Left renal cortex interstitium (tissue), 4 donors: ENCODE measurements around the gene RAI1. TPM values are rescaled to one million over a fixed set of nuclear protein-coding genes. Genes with fewer than 3 reads are reported as not detected.

Experiments
- DNase-seq, 4 donors: peaks; one replicate each; pipeline ENCODE4 v3.0.0-alpha.2; 2013; ENCODE audit warnings: low read depth in 4 of 4, low spot score in 2 of 4, missing footprints in 1 of 4
- polyA plus RNA-seq, 4 donors: library from polyadenylated mRNA; unstranded; fragments of 120-200 nt; gene quantifications; one replicate each; pipeline ENCODE4 v1.2.1, GENCODE V29; 2013; ENCODE audit not compliant: insufficient read length in 4 of 4

The RAI1 gene
- polyA plus RNA-seq, 4 donors, result 17.2 to 46.9 (median 33.0) TPM

DNA sequence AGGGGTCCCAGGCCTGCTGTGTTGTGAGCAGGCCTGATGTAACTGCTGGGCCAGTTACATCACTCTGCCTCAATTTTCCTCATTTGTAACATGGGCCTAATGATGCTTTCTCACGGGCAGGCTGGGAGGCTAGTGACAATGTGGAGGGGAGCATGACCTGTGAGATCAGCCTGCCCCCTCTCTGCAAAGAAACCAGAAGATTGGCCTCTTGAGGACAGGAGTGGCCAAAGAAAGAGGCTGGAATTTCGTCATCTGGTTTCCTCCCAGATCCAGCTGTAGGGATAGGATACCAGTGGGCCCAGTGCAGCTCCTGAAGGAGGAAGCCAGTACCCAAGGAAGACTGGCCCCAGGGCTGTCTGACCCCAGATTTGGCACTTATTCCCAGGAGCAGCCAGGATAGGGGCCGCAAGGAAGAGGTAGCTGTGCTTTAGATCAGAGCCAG, 156.1 kb downstream of the RAI1 start:
- DNase-seq, result no peak

DNA sequence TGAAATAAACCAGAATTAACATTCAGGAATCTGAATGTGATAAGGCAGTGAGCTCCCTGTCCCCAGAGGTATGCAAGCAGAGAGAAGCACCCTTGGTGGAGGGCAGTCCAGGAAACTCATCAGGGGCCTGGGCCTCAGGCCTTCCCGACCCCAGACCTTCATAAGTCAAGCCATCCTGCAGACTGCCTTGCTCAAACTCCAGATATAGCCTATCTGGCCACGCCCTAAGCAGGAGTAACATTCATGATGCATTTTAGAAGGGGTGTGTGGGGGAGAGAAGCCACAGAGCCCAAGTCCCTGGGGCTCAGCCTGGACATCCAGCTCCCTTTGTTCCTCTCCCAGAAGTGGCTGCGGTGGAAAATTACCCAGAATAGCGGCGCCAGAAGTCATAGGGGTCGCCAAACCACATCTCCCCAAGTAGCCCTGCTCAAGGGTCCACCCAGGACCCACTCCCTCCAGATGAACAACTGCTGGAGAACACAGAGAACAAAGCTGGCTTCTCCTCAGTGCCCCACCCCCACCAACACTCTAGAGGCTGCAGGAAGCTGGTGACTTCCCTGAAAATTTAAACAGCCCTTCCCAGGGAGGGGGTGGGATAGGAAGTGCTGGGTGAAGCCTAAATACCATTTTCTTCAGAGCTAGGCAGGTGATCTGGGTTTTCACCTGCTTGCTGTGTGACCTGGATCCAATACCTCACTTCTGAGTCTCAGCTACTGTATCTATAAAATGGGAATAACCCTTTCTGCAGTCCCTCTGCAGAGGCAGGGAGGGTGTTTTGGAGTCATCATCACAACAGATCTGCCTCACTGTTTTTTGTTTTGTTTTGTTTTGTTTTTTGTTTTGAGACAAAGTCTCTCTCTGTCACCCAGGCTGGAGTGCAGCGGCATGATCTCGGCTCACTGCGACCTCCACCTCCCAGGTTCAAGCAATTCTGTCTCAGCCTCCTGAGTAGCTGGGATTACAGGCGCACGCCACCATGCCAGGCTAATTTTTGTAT, 157.0 kb downstream of the RAI1 start:
- DNase-seq, result no peak

DNA sequence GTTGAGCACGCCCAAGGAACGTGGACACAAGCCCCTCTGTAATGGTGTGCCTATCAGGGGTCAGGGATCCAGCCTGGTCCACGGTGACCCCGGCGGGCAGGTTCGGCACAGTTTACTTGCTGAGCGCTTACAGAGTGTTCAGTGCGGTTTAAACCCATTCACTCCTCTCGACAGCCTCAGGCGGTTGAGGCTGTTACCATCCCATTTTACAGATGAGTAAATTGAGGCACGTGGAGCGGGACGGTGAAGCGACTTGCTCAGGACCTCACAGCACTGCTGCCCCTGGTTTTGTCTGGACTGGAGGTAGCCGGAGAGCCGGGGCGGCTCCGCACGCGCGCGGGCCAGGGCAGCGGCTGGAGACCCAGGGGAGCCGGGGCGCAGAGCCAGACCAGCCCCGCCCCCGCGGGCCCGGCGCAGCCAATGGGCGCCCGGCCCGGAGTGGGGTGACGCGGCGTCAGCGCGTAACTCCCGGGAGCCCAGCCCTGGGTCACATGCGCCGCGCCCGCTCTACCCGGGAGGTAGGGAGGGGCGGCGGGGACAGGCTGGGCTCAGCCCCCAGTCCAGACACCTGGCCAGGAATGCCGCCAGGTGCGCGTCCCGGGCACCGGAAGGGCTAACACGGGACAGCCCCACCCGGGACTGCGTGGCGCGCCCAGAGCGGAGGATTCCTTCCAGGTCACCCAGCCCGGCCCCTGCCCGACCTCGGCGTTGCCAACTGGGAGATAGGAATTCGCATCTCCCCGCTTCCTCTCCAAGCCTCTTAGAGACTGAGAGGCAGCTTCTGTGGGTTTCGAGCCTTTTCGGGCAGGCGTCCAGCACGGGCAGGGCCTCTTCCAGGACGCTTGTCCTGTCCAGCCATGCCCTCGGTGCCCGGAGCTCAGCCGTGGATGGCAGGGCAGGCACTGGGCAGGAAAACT, 158.8 kb downstream of the RAI1 start:
- peak in 1 of 4 donors; percentile 66 for DNase-seq

DNA sequence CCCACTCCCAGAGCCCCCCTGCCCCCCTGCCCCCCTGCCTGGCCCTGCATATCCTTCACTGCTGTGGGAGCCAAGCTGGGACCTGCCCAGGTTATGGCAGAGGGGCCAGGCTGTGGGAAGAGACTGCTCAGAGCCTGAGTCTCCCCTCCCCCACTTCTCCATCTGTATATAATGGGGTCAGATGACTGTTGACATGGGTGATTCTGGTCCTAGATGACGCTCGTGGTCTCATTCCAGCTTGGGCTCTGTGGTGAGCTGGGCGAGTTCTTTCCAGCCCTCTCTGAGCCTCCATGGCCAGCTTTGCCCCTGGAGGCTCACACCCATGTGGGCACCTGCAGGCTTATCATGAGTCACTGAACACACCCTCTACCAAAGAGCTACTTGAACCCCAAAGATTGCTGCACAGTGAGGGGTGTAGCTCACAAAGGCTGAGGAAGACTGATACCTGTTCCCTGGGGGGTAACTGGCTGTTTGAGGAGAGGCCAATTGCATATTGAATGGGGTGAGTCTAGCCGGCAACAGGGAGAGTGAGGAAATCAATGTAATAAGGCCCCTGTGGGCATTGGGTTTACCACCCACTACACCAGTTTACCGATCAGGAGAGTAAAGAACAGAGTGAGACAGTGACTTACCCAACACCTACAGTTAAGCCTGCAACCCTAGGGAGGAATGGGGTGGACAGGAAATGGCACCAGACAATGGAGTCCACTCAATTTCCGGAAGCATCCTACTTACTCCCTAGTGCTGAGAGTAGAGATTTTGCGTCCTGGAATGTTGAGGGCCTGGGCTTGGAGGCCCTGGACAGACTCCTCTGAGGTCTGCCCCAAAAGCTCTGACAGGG, 159.7 kb downstream of the RAI1 start:
- DNase-seq, result no peak

DNA sequence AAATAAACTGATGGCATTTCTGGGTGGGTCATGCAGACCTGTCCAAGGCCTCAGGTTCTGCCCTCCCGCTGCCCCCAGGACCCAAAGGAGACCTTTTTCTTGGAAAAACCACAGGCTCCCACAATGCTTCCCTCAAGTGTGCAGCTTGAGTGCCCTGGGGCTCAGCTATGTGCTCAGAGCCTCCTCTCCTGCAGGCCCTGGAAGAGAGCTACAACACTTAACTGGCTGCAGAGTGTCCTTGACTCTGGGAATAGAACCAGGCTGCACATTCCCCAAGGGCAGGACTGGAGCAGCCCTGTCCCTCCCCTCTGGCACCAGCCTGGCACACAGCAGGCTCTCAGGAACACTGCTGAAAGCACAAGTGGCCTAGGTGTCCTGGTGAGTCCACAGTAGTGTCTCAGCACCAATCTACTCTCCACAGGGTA, 160.4 kb downstream of the RAI1 start:
- no peak for DNase-seq

DNA sequence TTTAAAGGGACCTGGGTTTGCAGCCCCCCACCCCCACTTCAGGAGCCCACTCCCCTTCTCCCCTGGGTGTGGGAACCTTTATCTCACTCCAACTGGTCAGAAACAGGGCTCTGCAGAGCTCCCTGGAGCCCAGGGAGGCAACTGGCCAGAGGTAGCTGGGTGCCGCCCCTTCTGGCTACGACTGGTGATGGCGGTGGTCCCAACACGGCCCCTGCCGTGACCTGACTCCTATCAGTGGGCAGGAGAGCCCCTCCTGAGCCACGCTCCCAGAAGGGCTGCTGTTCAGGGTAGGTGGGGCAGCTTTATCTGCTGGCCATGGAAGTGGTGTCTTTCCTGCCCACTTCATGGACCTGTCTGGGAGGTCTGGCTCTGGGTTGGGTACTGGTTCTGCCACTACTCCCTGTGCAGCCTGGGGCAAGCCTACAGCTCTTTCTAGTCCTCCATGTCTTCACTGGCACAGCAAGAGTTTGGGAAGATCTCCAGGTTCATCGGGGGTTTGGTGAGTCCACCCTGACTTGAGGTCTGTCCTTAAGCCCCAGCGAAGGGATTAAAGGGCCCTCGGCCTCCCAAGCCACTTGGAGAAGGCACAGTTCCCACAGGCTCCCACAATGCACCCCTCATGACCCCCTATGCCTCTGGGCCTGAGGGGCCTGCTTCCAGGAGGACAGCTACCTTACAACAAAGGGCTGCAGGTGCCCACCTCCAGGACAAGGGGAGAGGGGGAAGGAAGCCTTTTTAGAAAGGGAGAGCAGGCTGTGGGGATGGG, 161.0 kb downstream of the RAI1 start:
- DNase-seq, result no peak

DNA sequence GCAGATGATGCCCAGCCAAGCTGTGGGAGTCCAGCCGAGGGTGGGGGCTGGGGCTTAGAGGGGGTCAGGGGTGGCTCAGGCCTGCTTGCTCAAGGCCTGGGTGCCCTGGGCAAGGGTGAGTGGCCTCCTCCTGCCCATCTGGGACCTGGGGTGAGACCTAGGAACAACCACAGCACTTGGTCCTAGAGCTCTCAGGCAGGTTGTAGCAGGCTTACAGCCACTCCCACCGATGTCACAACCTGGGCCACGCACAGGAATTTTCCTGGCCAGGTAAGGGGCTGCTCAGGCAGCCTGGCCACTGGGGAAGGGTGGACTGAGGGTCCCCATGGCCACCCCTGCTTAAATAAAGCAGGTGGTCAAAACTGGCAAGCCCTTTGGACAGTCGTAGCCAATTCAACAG, 161.8 kb downstream of the RAI1 start:
- DNase-seq, result no peak

DNA sequence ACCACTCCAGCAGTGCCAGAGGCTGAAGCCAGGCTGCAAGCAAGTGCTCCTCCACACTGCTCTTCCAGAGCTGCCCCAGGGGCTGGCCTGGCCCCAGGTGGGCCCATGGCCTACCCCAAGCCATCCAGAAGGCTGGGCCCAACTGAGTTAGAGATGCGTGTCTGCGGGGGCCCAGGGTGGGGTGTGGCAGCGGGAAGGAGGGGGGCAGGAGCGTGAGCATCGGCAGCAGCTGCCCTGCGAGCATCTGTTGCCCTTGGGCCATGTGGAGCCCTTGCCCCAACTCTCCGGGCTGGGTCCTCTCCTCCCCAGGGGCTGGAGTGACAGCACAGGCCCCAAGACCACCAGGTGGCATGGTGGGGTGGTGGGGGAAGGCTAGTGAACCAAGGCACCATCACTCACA, 162.8 kb downstream of the RAI1 start:
- no peak for DNase-seq

DNA sequence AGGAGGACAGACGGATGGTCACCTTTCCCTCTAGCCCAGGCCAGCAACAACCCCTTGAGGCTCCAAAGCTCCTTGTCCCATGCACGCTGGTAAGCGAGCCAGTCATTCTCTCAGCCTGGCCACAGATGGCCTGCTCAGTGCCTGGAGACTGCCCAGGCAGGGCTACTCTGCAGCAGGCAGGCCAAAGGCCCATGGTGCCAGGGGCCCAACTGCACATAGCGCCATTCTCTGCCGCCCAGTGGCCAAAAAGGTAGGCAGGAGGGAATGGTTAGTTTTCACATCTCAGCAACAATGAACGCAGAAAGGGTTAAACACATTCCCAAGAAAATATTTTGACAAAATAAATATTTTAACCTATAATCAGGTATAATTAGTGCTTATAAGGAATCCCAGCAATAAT, 163.2 kb downstream of the RAI1 start:
- no peak for DNase-seq

DNA sequence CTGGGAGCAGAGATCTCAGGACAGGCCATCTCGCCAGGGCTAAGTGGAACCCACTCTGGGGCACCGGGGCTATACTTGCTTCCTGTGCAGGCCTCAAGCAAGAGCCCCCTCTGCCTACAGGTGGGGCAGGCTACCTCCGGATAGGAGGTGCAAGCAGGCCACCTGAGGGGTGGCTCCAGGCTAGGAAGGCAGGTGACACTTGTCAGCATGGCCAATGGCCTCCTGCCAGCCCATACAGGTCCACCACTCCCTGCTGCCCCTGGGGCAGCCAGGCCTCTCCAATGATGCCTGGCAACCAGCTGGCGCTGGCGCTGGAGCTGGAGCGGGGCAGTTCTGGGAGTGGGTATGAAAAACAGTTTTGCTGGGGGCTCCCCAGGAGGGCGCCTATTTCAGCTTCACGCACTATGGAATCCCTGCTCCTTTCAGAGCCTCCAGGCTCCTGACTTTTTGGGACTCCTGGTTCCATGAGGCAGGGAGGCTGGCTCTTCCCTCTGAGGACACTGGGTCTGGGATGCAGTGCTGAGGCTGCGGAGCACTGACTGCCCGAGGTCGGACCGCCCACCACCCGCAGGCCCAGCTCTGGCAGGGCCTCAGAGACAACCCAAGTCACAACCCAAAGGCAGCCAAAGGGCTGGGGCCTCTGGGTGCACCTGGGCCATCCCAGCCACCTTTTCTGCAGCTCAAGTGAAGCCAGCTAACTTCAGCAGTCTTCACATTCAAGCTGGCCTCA, 164.0 kb downstream of the RAI1 start:
- no peak for DNase-seq

DNA sequence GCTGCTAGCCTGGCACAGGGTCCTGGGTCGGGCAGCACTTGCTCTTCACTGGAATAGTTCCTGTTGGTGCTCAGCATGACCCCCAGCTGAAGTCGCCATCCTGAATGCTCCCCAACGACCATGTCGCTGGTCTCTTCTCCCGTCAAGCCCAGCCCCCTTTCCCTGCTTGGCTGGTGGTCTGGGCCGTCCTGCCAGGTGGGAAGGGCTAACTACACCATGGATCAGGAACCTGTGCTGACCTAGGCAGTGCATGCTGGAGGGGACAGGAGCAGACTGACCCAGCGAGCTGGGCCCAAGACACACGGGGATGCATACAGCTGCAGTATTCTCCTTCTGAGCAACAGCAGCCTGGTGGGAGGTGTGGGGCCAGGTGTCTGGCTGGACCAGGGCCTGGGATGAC, 164.7 kb downstream of the RAI1 start:
- DNase-seq, result no peak

DNA sequence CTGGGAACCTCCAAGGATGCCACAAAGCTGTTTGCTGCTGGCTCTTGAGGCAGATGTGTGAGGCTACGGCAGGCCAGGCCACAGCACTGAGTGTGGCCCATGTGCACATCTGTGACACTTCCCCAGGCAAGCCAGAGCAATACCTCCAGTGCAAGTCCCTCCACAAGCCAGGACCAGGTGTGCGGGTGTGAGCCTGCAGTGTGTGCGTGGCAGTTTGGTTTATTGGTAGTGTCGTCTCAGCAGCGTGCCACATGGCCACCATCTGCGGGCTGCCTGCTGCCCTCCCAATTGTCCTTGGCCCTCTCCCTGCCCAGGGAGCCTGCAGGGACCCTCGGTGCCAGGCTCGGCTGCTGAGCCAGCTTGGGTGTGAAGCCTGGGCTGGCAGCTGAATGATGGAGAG, 165.4 kb downstream of the RAI1 start:
- DNase-seq, result no peak

DNA sequence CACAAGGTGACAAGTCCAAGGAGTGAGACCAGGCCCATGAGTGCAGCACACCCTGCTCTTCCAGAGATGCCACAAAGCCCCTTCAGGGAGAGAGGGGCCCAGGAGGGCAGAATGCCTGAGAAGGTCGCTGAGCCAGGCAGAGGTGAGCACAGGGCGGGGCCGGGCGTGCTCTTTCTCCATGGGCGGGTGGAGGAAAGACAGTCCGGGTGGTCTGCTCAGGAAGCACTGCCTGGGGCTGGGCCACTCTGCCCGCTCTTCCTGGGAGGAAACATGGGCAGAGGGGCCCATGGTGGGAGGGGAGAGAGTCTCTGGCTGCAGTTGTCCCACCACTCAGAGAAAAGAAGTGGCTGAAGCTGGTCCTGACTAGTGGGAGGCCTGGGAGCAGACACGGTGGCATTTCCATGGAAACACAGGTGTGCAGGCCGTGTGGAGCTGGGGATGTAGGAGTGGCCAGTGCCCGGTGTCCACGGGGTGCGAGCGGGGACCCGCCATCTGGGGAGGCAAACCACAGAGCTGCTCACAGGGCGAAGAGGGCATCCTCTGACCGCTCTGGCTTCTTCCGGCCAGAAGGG, 165.9 kb downstream of the RAI1 start:
- DNase-seq, result no peak

DNA sequence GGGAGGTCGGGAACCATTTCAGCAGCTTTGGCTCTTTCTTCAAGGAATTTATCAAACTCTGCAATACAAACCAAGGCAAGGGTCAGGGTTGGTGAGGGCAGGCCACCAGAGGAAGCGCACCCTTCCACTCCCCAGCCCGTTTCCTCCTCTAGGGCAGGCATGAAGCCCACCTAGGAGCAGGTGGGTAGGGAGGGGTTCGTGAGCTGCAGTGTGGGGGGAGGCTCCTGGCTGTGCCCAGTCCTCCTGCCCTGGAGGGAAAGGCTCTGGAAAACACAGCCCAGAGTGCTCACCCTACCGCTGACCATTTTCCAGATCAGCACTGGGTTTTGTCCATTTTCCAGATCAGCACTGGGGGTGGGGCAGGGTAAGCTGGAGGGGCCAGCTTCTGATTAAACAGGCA, 166.5 kb downstream of the RAI1 start:
- DNase-seq, result no peak

DNA sequence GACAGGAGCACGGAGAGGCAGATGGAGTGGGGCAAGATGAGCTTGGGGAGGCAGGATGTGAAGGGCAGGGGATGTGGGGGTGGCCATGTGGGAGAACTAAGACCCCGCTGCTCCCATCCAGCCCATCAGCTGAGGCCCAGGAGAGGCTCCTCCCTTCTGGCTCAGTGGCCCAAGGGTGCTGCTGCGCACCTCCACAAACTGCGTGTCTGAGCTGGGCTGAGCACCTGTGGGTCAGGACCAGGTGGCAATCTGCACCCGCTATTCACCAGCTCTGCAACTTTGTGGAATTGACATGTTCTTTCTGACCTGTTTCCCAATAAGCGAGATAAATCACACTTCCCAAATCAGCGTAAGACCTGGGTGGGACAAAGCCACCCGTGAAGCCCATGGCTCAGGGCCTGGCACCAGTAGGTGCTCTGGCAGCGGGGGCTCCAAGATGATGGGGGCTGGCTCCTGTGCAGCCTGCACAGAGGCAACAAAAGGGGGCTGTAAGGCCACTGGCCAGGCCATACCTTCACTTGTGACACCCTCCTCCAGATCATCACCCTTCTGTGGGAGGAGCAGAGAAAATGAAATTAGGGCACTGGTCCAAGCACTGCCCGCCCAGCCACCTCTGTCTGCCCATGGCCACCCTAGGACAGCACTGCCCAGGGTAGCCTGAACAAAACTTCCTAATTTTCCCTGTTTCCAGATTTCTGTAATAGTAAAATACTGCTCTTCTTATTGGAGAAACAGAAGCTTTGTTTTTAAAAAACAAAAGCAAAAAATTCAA, 167.2 kb downstream of the RAI1 start:
- DNase-seq, result no peak

DNA sequence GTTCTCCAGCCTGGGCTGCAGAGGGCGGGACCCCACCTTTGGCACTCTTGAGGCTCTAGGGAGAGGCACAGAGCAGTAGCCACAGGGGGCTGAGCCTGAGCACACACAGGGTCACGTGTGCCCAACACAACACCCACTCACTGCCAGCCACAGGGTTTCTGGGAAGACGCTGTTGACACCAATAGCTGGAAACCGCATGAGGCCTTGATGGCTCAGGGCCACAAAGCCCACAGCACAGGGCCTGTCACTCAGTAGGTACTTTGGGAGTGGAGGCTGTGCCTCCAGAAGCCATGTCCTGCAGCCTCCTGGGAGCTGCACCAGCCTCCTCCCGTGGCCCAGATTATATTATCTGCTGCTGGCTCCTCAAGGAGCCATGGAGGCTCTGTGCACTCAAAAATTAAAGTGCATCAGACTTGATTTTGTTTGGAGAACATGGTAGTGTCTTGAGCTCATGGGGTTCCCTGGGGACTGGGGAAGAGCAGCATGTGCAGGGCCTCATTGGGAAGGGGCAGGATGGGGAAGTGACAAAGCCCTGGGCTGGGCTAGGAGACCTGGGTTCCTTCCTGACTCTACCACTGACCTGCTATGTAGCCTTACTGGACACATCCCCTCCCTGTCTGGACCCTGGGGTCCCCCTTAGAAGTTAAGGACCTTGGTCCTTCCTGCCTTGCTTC, 168.0 kb downstream of the RAI1 start:
- DNase-seq, result no peak

DNA sequence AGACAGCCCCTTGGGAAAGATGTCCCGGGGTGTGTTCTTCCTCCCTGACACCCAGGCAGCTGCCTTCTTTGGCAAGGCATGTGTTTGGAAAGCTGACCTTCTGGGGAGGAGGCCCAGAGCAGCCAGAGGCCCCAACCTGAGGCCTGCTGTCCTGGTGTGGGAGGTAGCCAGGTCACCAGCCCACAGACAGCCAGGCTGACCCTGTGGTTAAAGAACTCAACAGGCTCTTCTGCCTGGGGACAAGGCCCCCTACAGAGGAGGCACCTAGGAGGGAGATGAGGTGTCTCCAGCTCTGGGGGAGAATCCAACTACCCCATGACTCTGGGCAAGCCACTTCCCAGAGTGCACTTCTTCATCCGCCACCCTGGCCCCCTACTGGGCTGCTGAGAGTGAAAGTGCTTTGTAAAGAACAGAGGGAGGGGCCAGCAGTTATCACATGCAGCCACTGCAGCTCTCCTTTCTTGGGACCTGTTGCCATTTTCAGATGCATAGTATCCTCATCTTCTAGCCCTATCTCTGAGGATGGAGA, 168.7 kb downstream of the RAI1 start:
- no peak for DNase-seq
